ENCODE results near the gene GLTP. TPM values are rescaled to one million over a fixed set of nuclear protein-coding genes. Genes with fewer than 3 reads are reported as not detected.

Gene GLTP
- total RNA-seq, 1 experiment from 2014 or later = 37.9 TPM

Other genes starting within 250 kb of the GLTP start
- gene FAM222A, start 166.7 kb downstream of the GLTP start, total RNA-seq (2014; rRNA removed; shearing (Covaris generic)) = 3.7 and 4.2 TPM in 2 replicates
- not detected in 2 replicates for gene TRPV4, start 47.1 kb downstream of the GLTP start, total RNA-seq (2014; rRNA removed; shearing (Covaris generic))
- gene TCHP, start 19.7 kb upstream of the GLTP start, total RNA-seq (2014; rRNA removed; shearing (Covaris generic)) = 17.6 and 21.9 TPM in 2 replicates
- 30.2 and 30.3 TPM in 2 replicates for gene GIT2, start 115.8 kb upstream of the GLTP start, total RNA-seq (2014; rRNA removed; shearing (Covaris generic))
- gene ANKRD13A, start 118.9 kb upstream of the GLTP start, total RNA-seq (2014; rRNA removed; shearing (Covaris generic)) = 131 and 155 TPM in 2 replicates
- gene C12orf76, start 168.0 kb upstream of the GLTP start, total RNA-seq (2014; rRNA removed; shearing (Covaris generic)) = 12.9 and 18.3 TPM in 2 replicates
- gene IFT81, start 243.8 kb upstream of the GLTP start, total RNA-seq (2014; rRNA removed; shearing (Covaris generic)) = 32.8 and 34.8 TPM in 2 replicates

Measured in A172 (cell line).